ENCODE data around the gene CEP43.
A peak's percentile ranks its signal among the peaks of the same experiment; 100 is the strongest.

The CEP43 gene
- 9.4 to 28.3 (median 24.4) reads per million in 4 donors for total RNA-seq

- peak; percentile 73 to 93 (median 77) for DNase-seq
These were observed at the start of gene CEP43 for GRCh38 chr6:166999145-166999883. TSS of gene CEP43 (plus strand) at chr6:166999397. CDS start at chr6:166999413, 16 bp downstream.

- peak in 1 of 5 donors; percentile 38 for DNase-seq
These were observed 49.4 kb upstream of the CEP43 start for GRCh38 chr6:166949528-166950442.

GRCh38 chr6:166950443-166950821 is 48.8 kb upstream of the CEP43 start:
- DNase-seq = peak in 1 of 5 donors; percentile 72

- DNase-seq = peak; percentile 24 to 89 (median 56)
These were observed 48.1 kb upstream of the CEP43 start for GRCh38 chr6:166950892-166951669.

- DNase-seq = no peak
These were observed 47.5 kb upstream of the CEP43 start for GRCh38 chr6:166951670-166952060.

- peak in 1 of 5 donors; percentile 10 for DNase-seq
These were observed 47.1 kb upstream of the CEP43 start for GRCh38 chr6:166952121-166952520.

GRCh38 chr6:166952567-166953486 is 46.4 kb upstream of the CEP43 start:
- peak in 1 of 5 donors; percentile 40 for DNase-seq

GRCh38 chr6:166954118-166954713 is 45.0 kb upstream of the CEP43 start:
- DNase-seq = no peak

GRCh38 chr6:166955121-166955864 is 43.9 kb upstream of the CEP43 start:
- DNase-seq = peak in 2 of 5 donors; percentile 37 to 48

- DNase-seq = no peak
These were observed 43.2 kb upstream of the CEP43 start for GRCh38 chr6:166955865-166956443.

- DNase-seq = peak; percentile 93 to 99 (median 97)
These were observed 42.6 kb upstream of the CEP43 start, which contains the start of gene RNASET2 for GRCh38 chr6:166956444-166957086. TSS of gene RNASET2 (minus strand) at chr6:166956550. CDS start at chr6:166956182, 368 bp downstream.

- peak in 4 of 5 donors; percentile 27 to 59 (median 44) for DNase-seq
These were observed 42.0 kb upstream of the CEP43 start for GRCh38 chr6:166957087-166957804.

- DNase-seq = no peak
These were observed 41.5 kb upstream of the CEP43 start for GRCh38 chr6:166957805-166958076.

- DNase-seq = peak in 4 of 5 donors; percentile 42 to 77 (median 50)
These were observed 40.0 kb upstream of the CEP43 start for GRCh38 chr6:166958926-166959861.

GRCh38 chr6:166959911-166960608 is 39.1 kb upstream of the CEP43 start:
- no peak for DNase-seq

GRCh38 chr6:166960609-166960978 is 38.6 kb upstream of the CEP43 start:
- no peak for DNase-seq

GRCh38 chr6:166966268-166966667 is 32.9 kb upstream of the CEP43 start:
- no peak for DNase-seq
